KMS-11 (cell line): Measurements from ENCODE around the gene AKAP8L.

Source experiments
- H2AFZ ChIP-seq: fragments of 200-600 bp; sonication (generic); 2 replicates; pipeline ENCODE4 v1.6.1; 2016; ENCODE audit warnings: antibody characterized with exemption, mixed run types, low read depth
- H3K27ac ChIP-seq: fragments of 200-600 bp; sonication (generic); 2 replicates; pipeline ENCODE4 v1.6.1; 2016; ENCODE audit warnings: mild to moderate bottlenecking, mixed run types
- H3K27me3 ChIP-seq: fragments of 200-600 bp; sonication (generic); 2 replicates; pipeline ENCODE4 v1.6.1; 2017; ENCODE audit warnings: mild to moderate bottlenecking, low read depth, mixed run types, moderate library complexity; ENCODE audit not compliant: insufficient read depth
- H3K36me3 ChIP-seq: fragments of 200-600 bp; sonication (generic); 2 replicates; pipeline ENCODE4 v1.6.1; 2017; ENCODE audit warnings: mild to moderate bottlenecking, mixed run types; ENCODE audit not compliant: insufficient read depth
- H3K4me1 ChIP-seq: fragments of 200-600 bp; sonication (generic); 2 replicates; pipeline ENCODE4 v1.6.1; 2016; ENCODE audit warnings: mild to moderate bottlenecking, low read depth, mixed run types; ENCODE audit not compliant: poor library complexity, severe bottlenecking
- H3K4me2 ChIP-seq: fragments of 200-600 bp; sonication (generic); 2 replicates; pipeline ENCODE4 v1.7.0; 2016; ENCODE audit warnings: mild to moderate bottlenecking, mixed run types
- H3K4me3 ChIP-seq: fragments of 200-600 bp; sonication (generic); IDR thresholded peaks from 2 replicates; pipeline ENCODE4 v1.6.1; 2017; ENCODE audit warnings: low read depth, low read length, mixed read lengths; ENCODE audit not compliant: insufficient read depth
- H3K79me2 ChIP-seq: fragments of 200-600 bp; sonication (generic); 2 replicates; pipeline ENCODE4 v1.6.1; 2016; ENCODE audit warnings: low read depth, mixed run types; ENCODE audit not compliant: insufficient read depth
- H3K9ac ChIP-seq: fragments of 200-600 bp; sonication (generic); 2 replicates; pipeline ENCODE4 v1.6.1; 2016; ENCODE audit warnings: mild to moderate bottlenecking, mixed run types
- H4K20me1 ChIP-seq: fragments of 200-600 bp; sonication (generic); 2 replicates; pipeline ENCODE4 v1.6.1; 2016; ENCODE audit warnings: mild to moderate bottlenecking, mixed run types; ENCODE audit not compliant: insufficient read depth
- CTCF ChIP-seq: fragments of 200-600 bp; sonication (generic); conservative IDR thresholded peaks from 2 replicates; pipeline ENCODE4 v1.6.1; 2017; ENCODE audit warnings: low read depth, mild to moderate bottlenecking, antibody characterized with exemption, low read length, moderate library complexity, mixed read lengths

Gene AKAP8L

GRCh38 chr19:15442142-15442920 is 23.5 kb upstream of the AKAP8L start:
- peaks cover 7% of the 10 kb centered on the region for H3K4me1 ChIP-seq
- H2AFZ ChIP-seq, result no peak overlapping the region
- H3K4me3 ChIP-seq, result no peak overlapping the region
- H3K27ac ChIP-seq, result no peak overlapping the region
- no peak for TF ChIP-seq CTCF
- no peaks in the 10 kb centered on the region for H4K20me1 ChIP-seq
- no peak overlapping the region for H3K9ac ChIP-seq
- no peaks in the 10 kb centered on the region for H3K36me3 ChIP-seq
- no peaks in the 10 kb centered on the region for H3K27me3 ChIP-seq
- H3K4me2 ChIP-seq, result no peak overlapping the region
- H3K79me2 ChIP-seq, result no peaks in the 10 kb centered on the region

- H3K27me3 ChIP-seq, result no peaks in the 10 kb centered on the region
- H3K4me2 ChIP-seq, result no peak overlapping the region
- no peaks in the 10 kb centered on the region for H3K36me3 ChIP-seq
- H2AFZ ChIP-seq, result no peak overlapping the region
- no peak overlapping the region for H3K27ac ChIP-seq
- TF ChIP-seq CTCF, result no peak
- H4K20me1 ChIP-seq, result no peaks in the 10 kb centered on the region
- H3K79me2 ChIP-seq, result no peaks in the 10 kb centered on the region
- no peak overlapping the region for H3K4me3 ChIP-seq
- H3K4me1 ChIP-seq, result peaks cover 7% of the 10 kb centered on the region
- no peak overlapping the region for H3K9ac ChIP-seq
Observed at GRCh38 chr19:15441317-15441716, 22.5 kb upstream of the AKAP8L start.

- no peak overlapping the region for H2AFZ ChIP-seq
- peaks cover 7% of the 10 kb centered on the region for H3K4me1 ChIP-seq
- TF ChIP-seq CTCF, result no peak
- no peaks in the 10 kb centered on the region for H3K27me3 ChIP-seq
- no peak overlapping the region for H3K4me2 ChIP-seq
- no peaks in the 10 kb centered on the region for H3K79me2 ChIP-seq
- H3K4me3 ChIP-seq, result no peak overlapping the region
- H4K20me1 ChIP-seq, result no peaks in the 10 kb centered on the region
- H3K27ac ChIP-seq, result no peak overlapping the region
- no peak overlapping the region for H3K9ac ChIP-seq
- H3K36me3 ChIP-seq, result no peaks in the 10 kb centered on the region
Observed at GRCh38 chr19:15439821-15440641, 21.2 kb upstream of the AKAP8L start.

- H3K4me2 ChIP-seq, result no peak overlapping the region
- no peak overlapping the region for H3K4me3 ChIP-seq
- H3K9ac ChIP-seq, result no peak overlapping the region
- H3K4me1 ChIP-seq, result peaks cover 7% of the 10 kb centered on the region
- no peaks in the 10 kb centered on the region for H3K27me3 ChIP-seq
- H3K27ac ChIP-seq, result no peak overlapping the region
- no peaks in the 10 kb centered on the region for H4K20me1 ChIP-seq
- no peak for TF ChIP-seq CTCF
- H3K36me3 ChIP-seq, result no peaks in the 10 kb centered on the region
- H3K79me2 ChIP-seq, result no peaks in the 10 kb centered on the region
- H2AFZ ChIP-seq, result no peak overlapping the region
Observed at GRCh38 chr19:15439078-15439799, 20.5 kb upstream of the AKAP8L start.
